HCT116 (cell line): ENCODE data around the gene AKAP11. TPM values are rescaled to one million over a fixed set of nuclear protein-coding genes. Genes with fewer than 3 reads are reported as not detected.

Experiments used
- ATAC-seq: fragments of 200-7000 bp; cut with Tn5 transposase; 2 replicates; pipeline ENCODE4 v1.9.1; 2020; ENCODE audit warnings: mild to moderate bottlenecking, moderate library complexity
- BruUV-seq: library from RNA; stranded (reverse); fragments of 400-500 nt; replicated peaks from 2 replicates; lab custom pipeline; 2021; lab: Mats Ljungman, UMichigan
- CTCF ChIA-PET: fragments of 300-600 bp; sonication (Branson Sonifier 250); formaldehyde crosslinking; loops from one replicate; lab custom pipeline; 2021; ENCODE audit warnings: antibody characterized with exemption; lab: Charles Lee
- POLR2A ChIA-PET: fragments of 300-600, 350-600 bp; sonication (Branson Sonifier 250); formaldehyde crosslinking; loops from one replicate; lab custom pipeline; 2021; ENCODE audit warnings: antibody characterized with exemption; lab: Charles Lee
- RAD21 ChIA-PET, 2 experiments: fragments of 300-600 bp; sonication (Branson Sonifier 250); formaldehyde crosslinking; loops; one replicate each; lab custom pipeline; 2023; ENCODE audit warnings: low total read pairs in 2 of 2; ENCODE audit not compliant: uncharacterized antibody in 2 of 2, unreplicated experiment in 2 of 2, low non-redundant PET in 1 of 2; lab: Charles Lee
- DNase-seq: peaks from one replicate; pipeline ENCODE4 v3.0.0-alpha.2; 2010; ENCODE audit warnings: low read depth, low spot score
- H2AFZ ChIP-seq: fragments of 200-600 bp; shearing (Covaris generic), sonication (generic); 2 replicates; pipeline ENCODE4 v1.6.1; 2017; ENCODE audit warnings: low read depth, mixed run types, mixed read lengths, antibody characterized with exemption, low read length; ENCODE audit not compliant: poor library complexity, severe bottlenecking
- H3K27ac ChIP-seq: 2 replicates; pipeline ENCODE4 v1.5.1; 2012; ENCODE audit warnings: low read depth, low read length
- H3K27me3 ChIP-seq: fragments of 200-600 bp; sonication (generic); 2 replicates; pipeline ENCODE4 v1.6.1; 2016; ENCODE audit warnings: mixed run types, low read length, mixed read lengths; ENCODE audit not compliant: insufficient read depth
- H3K36me3 ChIP-seq, 2 experiments: fragments of 200-500 bp in 1 of 2; fragments of 200-600 bp in 1 of 2; sonication (Bioruptor generic) in 1 of 2; sonication (generic) in 1 of 2; 2 replicates each; pipeline versions ENCODE4 v1.5.1 to v1.6.1; 2014 to 2016; ENCODE audit warnings: low read length in 2 of 2, inconsistent platforms in 1 of 2, mixed read lengths in 1 of 2, mixed run types in 1 of 2; ENCODE audit not compliant: insufficient read depth in 2 of 2, control insufficient read depth in 1 of 2
- H3K4me1 ChIP-seq, 2 experiments: fragments of 200-600 bp in 1 of 2; sonication (generic) in 1 of 2; 2 replicates each; pipeline versions ENCODE4 v1.5.1 to v1.6.1; 2012 to 2017; ENCODE audit warnings: low read length in 2 of 2, inconsistent platforms in 1 of 2, mild to moderate bottlenecking in 1 of 2, mixed read lengths in 1 of 2, mixed run types in 1 of 2, moderate library complexity in 1 of 2; ENCODE audit not compliant: insufficient read depth in 2 of 2, control insufficient read depth in 1 of 2
- H3K4me2 ChIP-seq: fragments of 200-600 bp; sonication (generic); 2 replicates; pipeline ENCODE4 v1.6.1; 2017; ENCODE audit warnings: mixed run types, low read length, mixed read lengths
- H3K4me3 ChIP-seq, 2 experiments: fragments of 200-600 bp in 1 of 2; sonication (generic) in 1 of 2; replicated peaks in 1 of 2; 2 replicates each; pipeline ENCODE4 v1.5.1; 2011 to 2016; ENCODE audit warnings: low read length in 2 of 2, control low read depth in 1 of 2, low read depth in 1 of 2, mild to moderate bottlenecking in 1 of 2, mixed read lengths in 1 of 2, mixed run types in 1 of 2
- H3K79me2 ChIP-seq: fragments of 200-600 bp; sonication (generic); 2 replicates; pipeline ENCODE4 v1.6.1; 2017; ENCODE audit warnings: mild to moderate bottlenecking, mixed run types, low read length, moderate library complexity, mixed read lengths; ENCODE audit not compliant: insufficient read depth
- H3K9ac ChIP-seq: fragments of 200-600 bp; sonication (generic); 2 replicates; pipeline ENCODE4 v1.6.1; 2016; ENCODE audit warnings: low read length, mixed read lengths
- H3K9me2 ChIP-seq: fragments of 200-600 bp; sonication (generic), shearing (Covaris generic); 2 replicates; pipeline ENCODE4 v1.6.1; 2017; ENCODE audit warnings: mixed run types, mild to moderate bottlenecking, moderate library complexity; ENCODE audit not compliant: insufficient read depth
- H3K9me3 ChIP-seq, 2 experiments: fragments of 200-500 bp in 1 of 2; fragments of 200-600 bp in 1 of 2; sonication (Bioruptor generic) in 1 of 2; sonication (generic) in 1 of 2; 2 replicates each; pipeline ENCODE4 v1.6.1; 2014 to 2017; ENCODE audit warnings: low read length in 2 of 2, mixed read lengths in 2 of 2, inconsistent platforms in 1 of 2, low read depth in 1 of 2, mild to moderate bottlenecking in 1 of 2, mixed run types in 1 of 2, moderate library complexity in 1 of 2; ENCODE audit not compliant: control insufficient read depth in 1 of 2, insufficient read depth in 1 of 2
- H4K20me1 ChIP-seq: fragments of 200-600 bp; sonication (generic), shearing (Covaris generic); 2 replicates; pipeline ENCODE4 v1.6.1; 2017; ENCODE audit warnings: mixed run types, mild to moderate bottlenecking, moderate library complexity; ENCODE audit not compliant: insufficient read depth
- CBX3 ChIP-seq: IDR thresholded peaks from 2 replicates; pipeline ENCODE4 v1.6.1; 2012; ENCODE audit warnings: low read depth
- POLR2A ChIP-seq: IDR thresholded peaks from 2 replicates; pipeline ENCODE4 v1.7.0; 2011; ENCODE audit warnings: borderline replicate concordance; ENCODE audit not compliant: insufficient read depth, insufficient read length; ENCODE audit errors: extremely low read depth
- POLR2AphosphoS5 ChIP-seq: IDR thresholded peaks from 2 replicates; pipeline ENCODE4 v1.6.1; 2011; ENCODE audit warnings: mild to moderate bottlenecking, low read depth, low read length, moderate library complexity
- SIN3A ChIP-seq: IDR thresholded peaks from 2 replicates; pipeline ENCODE4 v1.6.1; 2012; ENCODE audit warnings: low read depth
- YY1 ChIP-seq: IDR thresholded peaks from 2 replicates; pipeline ENCODE4 v1.6.1; 2011; ENCODE audit warnings: low read length, low read depth, moderate library complexity, mild to moderate bottlenecking; ENCODE audit not compliant: insufficient replicate concordance; ENCODE audit errors: extremely low read depth
- ZBTB33 ChIP-seq: IDR thresholded peaks from 2 replicates; pipeline ENCODE4 v1.6.1; 2011; ENCODE audit warnings: mild to moderate bottlenecking, low read length, moderate library complexity; ENCODE audit not compliant: insufficient replicate concordance; ENCODE audit errors: extremely low read depth
- ZNF274 ChIP-seq: fragments of 200-500 bp; sonication (Bioruptor generic); IDR thresholded peaks from 2 replicates; pipeline ENCODE4 v1.6.1; 2014; ENCODE audit warnings: mild to moderate bottlenecking, low read depth, low read length, inconsistent platforms
- intact Hi-C: fragments of 100-400 bp; cut with micrococcal nuclease; formaldehyde crosslinking; loops from 2 replicates; pipeline ENCODE4 v1.10.0; 2022
- total RNA-seq: library from RNA; stranded (reverse); gene quantifications from one replicate; pipeline ENCODE4 v1.2.1, GENCODE V29; 2021; ENCODE audit not compliant: unreplicated experiment

Gene AKAP11
- total RNA-seq, 1 experiment from 2014 or later = 21.7 TPM

GRCh38 chr13:42337808-42338600, 66.1 kb downstream of the AKAP11 start:
- Histone ChIP-seq H3K79me2 (no peaks in the 10 kb centered on the region), H4K20me1 (no peaks in the 10 kb centered on the region), H3K9ac (no peak overlapping the region), H3K27ac (no peak overlapping the region), H3K9me3 (no peaks in the 10 kb centered on the region), H3K27me3 (no peaks in the 10 kb centered on the region), H3K36me3 (no peaks in the 10 kb centered on the region), H3K9me2 (no peaks in the 10 kb centered on the region), H3K4me3 (no peak overlapping the region), H2AFZ (no peak overlapping the region), H3K4me2 (no peak overlapping the region), H3K4me1 (no peaks in the 10 kb centered on the region)
- POLR2A ChIA-PET = no interaction called here
- intact Hi-C loops = no loop called here
- CTCF ChIA-PET = no interaction called here
- BruUV-seq = no TSS peak
- ATAC-seq (no peak), DNase-seq (no peak)
- RAD21 ChIA-PET = no interaction called here
- TF ChIP-seq SIN3A (no peak), ZNF274 (no peak), POLR2A (no peak), ZBTB33 (no peak), POLR2AphosphoS5 (no peak), YY1 (no peak)

GRCh38 chr13:42345367-42345766, 73.4 kb downstream of the AKAP11 start:
- no peak for ATAC-seq
- H3K36me3 ChIP-seq = no peaks in the 10 kb centered on the region
- no peaks in the 10 kb centered on the region for H3K79me2 ChIP-seq
- intact Hi-C loops = no loop called here
- no peak overlapping the region for H3K9ac ChIP-seq
- H3K4me2 ChIP-seq = no peak overlapping the region
- no peaks in the 10 kb centered on the region for H4K20me1 ChIP-seq
- no peaks in the 10 kb centered on the region for H3K9me2 ChIP-seq
- RAD21 ChIA-PET = no interaction called here
- TF ChIP-seq CBX3 = no peak
- no peak overlapping the region for H2AFZ ChIP-seq
- no peaks in the 10 kb centered on the region for H3K27me3 ChIP-seq
- no peak for DNase-seq
- no peaks in the 10 kb centered on the region for H3K4me1 ChIP-seq
- BruUV-seq = no TSS peak
- POLR2A ChIA-PET = no interaction called here
- no peak overlapping the region for H3K4me3 ChIP-seq
- no peak overlapping the region for H3K27ac ChIP-seq
- no peaks in the 10 kb centered on the region for H3K9me3 ChIP-seq
- CTCF ChIA-PET = no interaction called here
